K562 (cell line): ENCODE data around the gene DOCK8. TPM values are rescaled to one million over a fixed set of nuclear protein-coding genes. Genes with fewer than 3 reads are reported as not detected.

ENCODE experiments used
- DMBX1 ChIP-seq: fragments of 250-450 bp; sonication (Bioruptor Pico); IDR thresholded peaks from 2 replicates; pipeline ENCODE4 v1.8.0; 2022; ENCODE audit warnings: inconsistent platforms, mild to moderate bottlenecking, moderate library complexity, borderline replicate concordance
- FOXK2 ChIP-seq, 2 experiments: fragments of 450-650 bp; IDR thresholded peaks in 1 of 2; conservative IDR thresholded peaks in 1 of 2; 2 replicates each; pipeline ENCODE4 v1.6.1; 2016; ENCODE audit warnings: low read depth in 2 of 2, mild to moderate bottlenecking in 1 of 2
- ILF3 ChIP-seq: fragments of 450-650 bp; IDR thresholded peaks from 2 replicates; pipeline ENCODE4 v1.6.1; 2018; ENCODE audit warnings: antibody characterized with exemption, mild to moderate bottlenecking, moderate library complexity, borderline replicate concordance
- MAFK ChIP-seq: IDR thresholded peaks from 2 replicates; pipeline ENCODE4 v1.6.1; 2011; ENCODE audit warnings: low read length, improper control_type of control experiment
- MCM2 ChIP-seq: fragments of 450-650 bp; IDR thresholded peaks from 2 replicates; pipeline ENCODE4 v1.6.1; 2017; ENCODE audit warnings: low read depth, mild to moderate bottlenecking
- MTA1 ChIP-seq: fragments of 450-650 bp; IDR thresholded peaks from 2 replicates; pipeline ENCODE4 v1.6.1; 2017; ENCODE audit warnings: borderline replicate concordance
- NFE2 ChIP-seq: IDR thresholded peaks from 2 replicates; pipeline ENCODE4 v1.6.1; 2014; ENCODE audit warnings: antibody characterized with exemption, low read depth
- PBX2 ChIP-seq, 2 experiments: IDR thresholded peaks in 1 of 2; conservative IDR thresholded peaks in 1 of 2; 2 replicates each; pipeline ENCODE4 v1.6.1; 2016; ENCODE audit warnings: low read depth in 2 of 2, mild to moderate bottlenecking in 1 of 2, missing compliant biosample characterization in 1 of 2, missing genetic modification characterization in 1 of 2, moderate library complexity in 1 of 2
- PHF20 ChIP-seq: fragments of 450-650 bp; IDR thresholded peaks from 2 replicates; pipeline ENCODE4 v1.6.1; 2018; ENCODE audit not compliant: partially characterized antibody
- POLR2B ChIP-seq: fragments of 450-650 bp; IDR thresholded peaks from 2 replicates; pipeline ENCODE4 v1.6.1; 2018; ENCODE audit warnings: low read depth; ENCODE audit not compliant: partially characterized antibody
- PTRF ChIP-seq: fragments of 450-650 bp; IDR thresholded peaks from 2 replicates; pipeline ENCODE4 v1.6.1; 2016; ENCODE audit warnings: mild to moderate bottlenecking, missing genetic modification characterization, missing compliant biosample characterization
- STAG1 ChIP-seq: sonication (generic); formaldehyde crosslinking; IDR thresholded peaks from 2 replicates; pipeline ENCODE4 v1.5.0; 2020; ENCODE audit warnings: missing genetic modification reagents, borderline replicate concordance
- TAL1 ChIP-seq: fragments of 450-650 bp; IDR thresholded peaks from 2 replicates; pipeline ENCODE4 v1.6.1; 2016; ENCODE audit warnings: mild to moderate bottlenecking
- ZNF217 ChIP-seq: sonication (generic); formaldehyde crosslinking; IDR thresholded peaks from 2 replicates; pipeline ENCODE4 v1.8.0; 2022; ENCODE audit warnings: mild to moderate bottlenecking, missing genetic modification reagents
- ZNF274 ChIP-seq: IDR thresholded peaks from 2 replicates; pipeline ENCODE4 v1.6.1; 2011; ENCODE audit warnings: low read depth, mild to moderate bottlenecking, low read length, moderate library complexity, borderline replicate concordance
- ZNF354B ChIP-seq: fragments of 250-450 bp; sonication (Bioruptor Pico); IDR thresholded peaks from 2 replicates; pipeline ENCODE4 v1.4.0; 2020
- ZNF407 ChIP-seq: fragments of 450-650 bp; IDR thresholded peaks from 2 replicates; pipeline ENCODE4 v1.6.1; 2016; ENCODE audit warnings: low read depth
- polyA plus RNA-seq, 8 experiments: library from polyadenylated mRNA; depleted of rRNA in 4 of 8; stranded (reverse) in 5 of 8; unstranded in 3 of 8; fragments of >200 nt; fragmentation: Nextera tagmentation in 2 of 8; fragmentation: Illumina TruSeq in 1 of 8; extraction: Ambion mirVana in 2 of 8; extraction: Trizol in 1 of 8; gene quantifications; 2 replicates each; pipeline versions ENCODE4 v1.2.1 to v1.2.3, GENCODE V29; 2011 to 2014; ENCODE audit warnings: inconsistent platforms in 1 of 8, missing spikeins in 1 of 8
- total RNA-seq, 7 experiments: library from RNA; depleted of rRNA in 6 of 7; stranded (reverse); fragments of >200 nt in 6 of 7; fragmentation: Illumina TruSeq in 2 of 7; extraction: Trizol in 2 of 7; gene quantifications; 2 replicates each; pipeline versions ENCODE4 v1.2.1 to v1.2.3, GENCODE V29; 2011 to 2021; ENCODE audit warnings: low replicate concordance in 1 of 7

Gene DOCK8
- total and polyA plus RNA-seq, 9 of the 15 experiments (the other 6 are each of a cell fraction or from before 2014, with no cell fraction given) = 14.4 to 53.8 (median 25.1) TPM

- TF ChIP-seq TAL1 (peak; percentile 69), ZNF354B (CRISPR knock-in tag) (no peak), STAG1 (no peak), ILF3 (no peak), POLR2B (no peak), PHF20 (no peak), ZNF407 (no peak), NFE2 (no peak), FOXK2 (conservative IDR thresholded peaks at IDR 0.05 in 1 of 2, IDR thresholded peaks at IDR 0.05 in 1 of 2; ENCODE audit: low read depth in 2 of 2) (peak in 1 of 2 experiments; percentile 9; a peak in 1 of 4 replicates), MCM2 (no peak), DMBX1 (CRISPR knock-in tag) (peak; percentile 23; the same call in 1 of the 2 replicates), PBX2 (CRISPR knock-in tag; IDR thresholded peaks at IDR 0.05; ENCODE audit: low read depth) (no peak), PBX2 (tag; conservative IDR thresholded peaks at IDR 0.05; ENCODE audit: low read depth) (peak; percentile 17; the same call in 1 of the 2 replicates), MAFK (no peak), ZNF217 (CRISPR knock-in tag) (no peak), MTA1 (no peak), PTRF (no peak), ZNF274 (no peak)
Observed at GRCh38 chr9:259405-260404, 45.0 kb downstream of the DOCK8 start (continued).
